ENCODE results near the gene RHO.

Gene RHO

GRCh38 chr3:129548104-129548965 lies 19.9 kb downstream of the RHO start:
- H3K9me2 ChIP-seq (ENCODE audit: low read depth, low read length) = no peaks in the 10 kb centered on the region
- no peak overlapping the region for H3K27ac ChIP-seq (ENCODE audit: low read depth, low read length, poor library complexity, severe bottlenecking)
- H3K79me2 ChIP-seq (ENCODE audit: insufficient read depth, low read length) = no peaks in the 10 kb centered on the region
- no peak overlapping the region for H3K4me2 ChIP-seq (ENCODE audit: low read length)
- H3K9ac ChIP-seq (ENCODE audit: low read length) = no peak overlapping the region
- H2AFZ ChIP-seq (ENCODE audit: low read length) = no peak overlapping the region
- no peak overlapping the region for H3K4me3 ChIP-seq (ENCODE audit: low read depth, low read length, poor library complexity, severe bottlenecking)
- H3K4me1 ChIP-seq (ENCODE audit: insufficient read depth, low read length, severe bottlenecking) = no peaks in the 10 kb centered on the region
- H3K9me3 ChIP-seq (ENCODE audit: low read length) = no peaks in the 10 kb centered on the region
- TF ChIP-seq CTCF (IDR thresholded peaks at IDR 0.05; ENCODE audit: low read length) (no peak), EZH2 (IDR thresholded peaks at IDR 0.05; ENCODE audit: borderline replicate concordance, low read length) (no peak)
- H3F3A ChIP-seq (ENCODE audit: insufficient read depth, low read length) = no peaks in the 10 kb centered on the region
- H4K20me1 ChIP-seq (ENCODE audit: insufficient read depth, low read length) = no peaks in the 10 kb centered on the region
- H3K27me3 ChIP-seq (ENCODE audit: insufficient read depth, low read length) = peaks cover 7% of the 10 kb centered on the region; the same call in 1 of the 2 replicates
- no peaks in the 10 kb centered on the region for H3K36me3 ChIP-seq (ENCODE audit: insufficient read depth, low read length)

- Histone ChIP-seq H3K4me1 (ENCODE audit: insufficient read depth, low read length, severe bottlenecking) (no peaks in the 10 kb centered on the region), H3K4me2 (ENCODE audit: low read length) (no peak overlapping the region), H2AFZ (ENCODE audit: low read length) (no peak overlapping the region), H3K79me2 (ENCODE audit: insufficient read depth, low read length) (no peaks in the 10 kb centered on the region), H4K20me1 (ENCODE audit: insufficient read depth, low read length) (no peaks in the 10 kb centered on the region), H3K27me3 (ENCODE audit: insufficient read depth, low read length) (peaks cover 7% of the 10 kb centered on the region; the same call in 1 of the 2 replicates), H3K9me3 (ENCODE audit: low read length) (no peaks in the 10 kb centered on the region), H3K9me2 (ENCODE audit: low read depth, low read length) (no peaks in the 10 kb centered on the region), H3K9ac (ENCODE audit: low read length) (no peak overlapping the region), H3K4me3 (ENCODE audit: low read depth, low read length, poor library complexity, severe bottlenecking) (no peak overlapping the region), H3F3A (ENCODE audit: insufficient read depth, low read length) (no peaks in the 10 kb centered on the region), H3K36me3 (ENCODE audit: insufficient read depth, low read length) (no peaks in the 10 kb centered on the region), H3K27ac (ENCODE audit: low read depth, low read length, poor library complexity, severe bottlenecking) (no peak overlapping the region)
- no peak for TF ChIP-seq EZH2 (IDR thresholded peaks at IDR 0.05; ENCODE audit: borderline replicate concordance, low read length)
- TF ChIP-seq CTCF (IDR thresholded peaks at IDR 0.05; ENCODE audit: low read length) = no peak
Measured at GRCh38 chr3:129549006-129549800, 20.8 kb downstream of the RHO start.

- H3K4me2 ChIP-seq (ENCODE audit: low read length) = no peak overlapping the region
- H3K9me3 ChIP-seq (ENCODE audit: low read length) = no peaks in the 10 kb centered on the region
- no peak overlapping the region for H2AFZ ChIP-seq (ENCODE audit: low read length)
- H3K9ac ChIP-seq (ENCODE audit: low read length) = no peak overlapping the region
- H3K36me3 ChIP-seq (ENCODE audit: insufficient read depth, low read length) = no peaks in the 10 kb centered on the region
- H3K4me1 ChIP-seq (ENCODE audit: insufficient read depth, low read length, severe bottlenecking) = no peaks in the 10 kb centered on the region
- H3K79me2 ChIP-seq (ENCODE audit: insufficient read depth, low read length) = no peaks in the 10 kb centered on the region
- no peaks in the 10 kb centered on the region for H4K20me1 ChIP-seq (ENCODE audit: insufficient read depth, low read length)
- H3F3A ChIP-seq (ENCODE audit: insufficient read depth, low read length) = no peaks in the 10 kb centered on the region
- H3K27me3 ChIP-seq (ENCODE audit: insufficient read depth, low read length) = peaks cover 7% of the 10 kb centered on the region; the same call in 1 of the 2 replicates
- TF ChIP-seq CTCF (IDR thresholded peaks at IDR 0.05; ENCODE audit: low read length) (no peak), EZH2 (IDR thresholded peaks at IDR 0.05; ENCODE audit: borderline replicate concordance, low read length) (no peak)
- no peak overlapping the region for H3K27ac ChIP-seq (ENCODE audit: low read depth, low read length, poor library complexity, severe bottlenecking)
- no peaks in the 10 kb centered on the region for H3K9me2 ChIP-seq (ENCODE audit: low read depth, low read length)
- H3K4me3 ChIP-seq (ENCODE audit: low read depth, low read length, poor library complexity, severe bottlenecking) = no peak overlapping the region
Measured at GRCh38 chr3:129549805-129550204, 21.4 kb downstream of the RHO start.
